PFSK-1 (cell line): ENCODE data around the gene MAD1L1.

Experiments
- POLR2AphosphoS5 ChIP-seq: IDR thresholded peaks from 2 replicates; pipeline ENCODE4 v1.6.1; 2012; ENCODE audit warnings: low read depth, mild to moderate bottlenecking, control low read depth, low read length, moderate library complexity
- SIN3A ChIP-seq: IDR thresholded peaks from 2 replicates; pipeline ENCODE4 v1.6.1; 2012; ENCODE audit warnings: mild to moderate bottlenecking, low read length, moderate library complexity, borderline replicate concordance; ENCODE audit not compliant: insufficient read depth
- TAF1 ChIP-seq: IDR thresholded peaks from 2 replicates; pipeline ENCODE4 v1.6.1; 2012; ENCODE audit warnings: low read length, control low read depth, borderline replicate concordance; ENCODE audit not compliant: insufficient read depth
- TF ChIP-seq, protein P1 (sequence below), 2 experiments: IDR thresholded peaks; 2 replicates each; pipeline versions ENCODE4 v1.6.1 to v1.8.0; 2011 to 2012; ENCODE audit warnings: low read depth in 2 of 2, low read length in 2 of 2, control low read depth in 1 of 2, inconsistent platforms in 1 of 2, mild to moderate bottlenecking in 1 of 2, moderate library complexity in 1 of 2; ENCODE audit not compliant: insufficient read depth in 1 of 2

DNA sequence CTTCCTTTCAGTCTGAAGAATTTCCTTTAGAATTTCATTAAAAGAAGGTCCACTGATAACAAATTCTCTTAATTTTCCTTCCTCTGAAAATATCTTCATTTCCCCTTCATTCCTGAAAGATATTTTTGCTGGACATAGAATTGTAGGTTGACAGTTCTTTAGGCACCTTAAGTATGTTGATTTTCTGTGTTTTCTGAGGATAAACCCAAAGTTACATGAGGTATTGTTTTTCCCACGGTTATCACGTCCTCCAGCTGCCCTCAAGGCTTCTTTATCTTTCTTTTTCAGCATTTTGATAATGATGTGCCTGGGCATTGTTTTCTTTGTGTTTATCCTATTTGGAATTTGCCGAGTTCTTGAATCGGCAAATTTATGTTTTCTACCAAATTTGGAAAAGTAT lies 457.4 kb downstream of the MAD1L1 start:
- TF ChIP-seq POLR2AphosphoS5 (no peak), SIN3A (no peak), TAF1 (no peak)
- TF ChIP-seq, protein P1, sequence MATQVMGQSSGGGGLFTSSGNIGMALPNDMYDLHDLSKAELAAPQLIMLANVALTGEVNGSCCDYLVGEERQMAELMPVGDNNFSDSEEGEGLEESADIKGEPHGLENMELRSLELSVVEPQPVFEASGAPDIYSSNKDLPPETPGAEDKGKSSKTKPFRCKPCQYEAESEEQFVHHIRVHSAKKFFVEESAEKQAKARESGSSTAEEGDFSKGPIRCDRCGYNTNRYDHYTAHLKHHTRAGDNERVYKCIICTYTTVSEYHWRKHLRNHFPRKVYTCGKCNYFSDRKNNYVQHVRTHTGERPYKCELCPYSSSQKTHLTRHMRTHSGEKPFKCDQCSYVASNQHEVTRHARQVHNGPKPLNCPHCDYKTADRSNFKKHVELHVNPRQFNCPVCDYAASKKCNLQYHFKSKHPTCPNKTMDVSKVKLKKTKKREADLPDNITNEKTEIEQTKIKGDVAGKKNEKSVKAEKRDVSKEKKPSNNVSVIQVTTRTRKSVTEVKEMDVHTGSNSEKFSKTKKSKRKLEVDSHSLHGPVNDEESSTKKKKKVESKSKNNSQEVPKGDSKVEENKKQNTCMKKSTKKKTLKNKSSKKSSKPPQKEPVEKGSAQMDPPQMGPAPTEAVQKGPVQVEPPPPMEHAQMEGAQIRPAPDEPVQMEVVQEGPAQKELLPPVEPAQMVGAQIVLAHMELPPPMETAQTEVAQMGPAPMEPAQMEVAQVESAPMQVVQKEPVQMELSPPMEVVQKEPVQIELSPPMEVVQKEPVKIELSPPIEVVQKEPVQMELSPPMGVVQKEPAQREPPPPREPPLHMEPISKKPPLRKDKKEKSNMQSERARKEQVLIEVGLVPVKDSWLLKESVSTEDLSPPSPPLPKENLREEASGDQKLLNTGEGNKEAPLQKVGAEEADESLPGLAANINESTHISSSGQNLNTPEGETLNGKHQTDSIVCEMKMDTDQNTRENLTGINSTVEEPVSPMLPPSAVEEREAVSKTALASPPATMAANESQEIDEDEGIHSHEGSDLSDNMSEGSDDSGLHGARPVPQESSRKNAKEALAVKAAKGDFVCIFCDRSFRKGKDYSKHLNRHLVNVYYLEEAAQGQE (IDR thresholded peaks at IDR 0.05; ENCODE audit: insufficient read depth in 1 of 2, low read depth in 2 of 2, low read length in 2 of 2): no peak
